Measurements from ENCODE around the gene SUSD2. TPM values are rescaled to one million over a fixed set of nuclear protein-coding genes. Genes with fewer than 3 reads are reported as not detected.
"Not testable (repeated sequence)": the region's sequence is repeated elsewhere in the genome, so short reads cannot be mapped to it uniquely, and the experiment has no call there.

Gene SUSD2
- polyA plus RNA-seq, 3 donors from 2014 or later, result 0.07 to 0.14 TPM; not detected in 1

DNA sequence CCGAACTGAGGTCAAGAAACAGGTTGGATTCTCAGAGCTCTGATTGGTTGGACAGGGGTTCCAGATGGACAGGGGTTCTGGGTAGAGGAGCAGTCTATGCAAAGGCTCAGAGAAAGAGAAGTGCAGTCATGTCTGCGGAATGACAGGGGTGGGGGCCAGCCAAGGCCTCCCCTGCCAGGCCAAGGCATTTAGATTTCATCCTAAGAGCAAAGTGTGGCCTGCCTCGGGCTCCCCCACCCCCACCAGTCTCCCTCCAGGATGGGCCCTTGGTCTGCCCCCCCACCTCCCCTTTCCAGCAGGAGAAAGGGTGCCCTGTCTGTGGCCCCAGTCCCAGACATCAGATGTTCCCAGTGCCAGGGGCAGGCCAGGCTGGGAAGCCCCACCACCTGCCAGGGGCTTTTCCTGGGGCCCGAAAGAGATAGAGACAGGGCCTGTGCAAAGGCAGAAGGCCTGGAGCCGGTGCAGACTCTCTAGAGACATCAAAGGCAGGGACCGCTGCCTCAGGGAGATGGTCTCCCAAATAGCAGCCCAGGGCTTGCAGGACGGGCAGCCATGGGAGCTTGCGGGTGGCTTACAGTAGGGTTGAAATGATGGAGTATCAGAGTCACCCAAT lies 9.4 kb downstream of the SUSD2 start:
- Mint-ChIP-seq H3K27me3 (ENCODE audit: low read depth in 3 of 3) (peaks cover 0 to 7% (median 0%) of the 10 kb centered on the region in 3 donors), H3K4me1 (no peaks in the 10 kb centered on the region), H3K36me3 (no peaks in the 10 kb centered on the region), H3K4me3 (no peak overlapping the region), H3K9me3 (no peaks in the 10 kb centered on the region), H3K27ac (no peak overlapping the region)
- DNase-seq, result no peak

DNA sequence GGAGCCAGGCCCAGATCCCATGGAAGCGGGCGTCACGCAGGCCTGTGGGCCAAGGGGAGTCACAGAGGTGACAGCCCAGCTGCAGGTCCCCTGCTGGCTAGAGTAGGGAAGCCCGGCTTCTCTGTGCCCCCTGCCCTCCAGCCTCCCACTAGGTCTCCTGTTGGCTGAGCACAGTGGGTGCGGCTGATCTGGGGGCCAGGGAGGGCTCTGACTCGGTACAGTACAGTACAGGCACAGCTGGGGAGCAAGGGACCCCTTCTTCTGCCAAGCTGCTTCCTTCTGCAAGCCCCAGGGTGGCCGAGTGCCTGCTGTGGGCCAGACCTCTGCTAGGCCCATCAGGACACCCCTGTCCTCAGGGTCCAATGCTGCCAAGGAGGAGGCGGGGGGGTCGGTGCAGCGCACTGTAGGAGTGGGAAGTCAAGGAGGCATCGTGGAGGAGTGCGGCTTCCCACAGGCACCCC lies 10.1 kb downstream of the SUSD2 start:
- no peaks in the 10 kb centered on the region for H3K36me3 Mint-ChIP-seq
- DNase-seq, result no peak
- no peaks in the 10 kb centered on the region for H3K9me3 Mint-ChIP-seq
- no peaks in the 10 kb centered on the region for H3K4me1 Mint-ChIP-seq
- H3K4me3 Mint-ChIP-seq, result no peak overlapping the region
- no peak overlapping the region for H3K27ac Mint-ChIP-seq
- peaks cover 0 to 7% (median 0%) of the 10 kb centered on the region in 3 donors for H3K27me3 Mint-ChIP-seq (ENCODE audit: low read depth in 3 of 3)

DNA sequence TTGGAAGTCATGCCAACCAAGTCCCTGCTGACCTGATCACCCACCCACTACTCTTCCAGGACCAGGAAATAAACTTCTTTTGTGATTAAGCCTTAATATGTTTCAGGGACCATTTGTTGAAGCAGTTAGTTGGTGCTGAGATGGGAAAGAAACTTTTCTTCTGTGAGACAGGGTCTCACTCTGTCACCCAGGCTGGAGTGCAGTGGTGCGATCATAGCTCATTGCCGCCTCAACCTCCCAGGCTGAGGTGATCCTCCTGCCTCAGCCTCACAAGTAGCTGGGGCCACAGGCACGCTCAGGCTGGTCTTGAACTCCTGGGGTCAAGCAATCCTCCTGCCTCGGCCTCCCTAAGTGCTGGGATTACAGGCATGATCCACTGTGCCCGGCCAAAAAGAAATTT lies 10.6 kb downstream of the SUSD2 start:
- H3K4me3 Mint-ChIP-seq, result no peak overlapping the region
- H3K36me3 Mint-ChIP-seq, result no peaks in the 10 kb centered on the region
- no peaks in the 10 kb centered on the region for H3K9me3 Mint-ChIP-seq
- H3K27ac Mint-ChIP-seq, result no peak overlapping the region
- H3K27me3 Mint-ChIP-seq (ENCODE audit: low read depth in 3 of 3), result peaks cover 0 to 7% (median 0%) of the 10 kb centered on the region in 3 donors
- DNase-seq, result no peak
- H3K4me1 Mint-ChIP-seq, result no peaks in the 10 kb centered on the region

DNA sequence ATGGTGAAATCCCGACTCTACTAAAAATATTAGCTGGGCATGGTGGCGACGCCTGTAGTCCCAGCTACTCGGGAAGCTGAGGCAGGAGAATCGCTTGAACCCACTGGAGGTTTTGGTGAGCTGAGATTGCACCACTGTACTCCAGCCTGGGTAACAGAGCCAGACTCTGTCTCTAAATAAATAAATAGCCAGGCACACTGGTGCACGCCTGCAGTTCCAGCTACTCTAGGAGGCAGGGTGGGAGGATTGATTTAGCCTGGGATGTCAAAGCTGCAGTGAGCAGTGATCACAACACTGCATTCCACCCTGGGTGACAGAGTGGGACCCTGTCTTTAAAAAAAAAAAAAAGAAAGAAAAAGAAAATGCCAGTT lies 17.4 kb downstream of the SUSD2 start:
- Mint-ChIP-seq H3K27ac (no peak overlapping the region), H3K4me3 (no peak overlapping the region), H3K27me3 (ENCODE audit: low read depth in 3 of 3) (peaks cover 3 to 11% (median 5%) of the 10 kb centered on the region in 3 donors), H3K36me3 (no peaks in the 10 kb centered on the region), H3K4me1 (no peaks in the 10 kb centered on the region), H3K9me3 (no peaks in the 10 kb centered on the region)
- DNase-seq, result no peak

DNA sequence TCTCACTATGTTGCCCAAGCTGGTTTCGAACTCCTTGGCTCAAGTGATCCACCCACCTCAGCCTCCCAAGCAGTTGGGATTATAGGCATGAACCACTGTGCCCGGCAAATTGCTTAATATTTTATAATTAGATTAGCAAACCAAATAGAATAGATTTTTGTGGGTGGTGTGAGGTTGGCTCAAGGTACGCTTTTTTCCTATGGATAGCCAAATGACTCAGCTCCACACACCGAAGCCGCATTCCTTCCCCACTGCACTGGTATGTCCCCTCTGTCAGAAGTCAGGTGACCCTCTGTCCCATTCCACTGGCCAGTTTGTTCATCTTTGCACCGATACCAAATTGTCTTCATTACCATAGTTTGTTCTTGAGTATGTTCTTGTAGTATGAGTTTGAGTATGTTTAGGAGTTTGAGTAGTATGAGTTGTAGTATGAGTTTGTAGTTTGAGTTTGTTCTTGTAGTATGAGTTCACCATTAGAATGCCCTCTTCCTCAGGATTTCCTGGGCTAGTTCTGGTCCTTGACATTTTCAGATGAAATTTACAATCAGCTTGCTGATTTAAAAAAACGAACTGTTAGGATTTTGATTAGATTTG lies 19.4 kb downstream of the SUSD2 start:
- Mint-ChIP-seq H3K27me3 (ENCODE audit: low read depth in 3 of 3) (peaks cover 3 to 11% (median 5%) of the 10 kb centered on the region in 3 donors), H3K4me3 (no peak overlapping the region), H3K9me3 (no peaks in the 10 kb centered on the region), H3K4me1 (no peaks in the 10 kb centered on the region), H3K27ac (no peak overlapping the region), H3K36me3 (no peaks in the 10 kb centered on the region)
- no peak for DNase-seq

DNA sequence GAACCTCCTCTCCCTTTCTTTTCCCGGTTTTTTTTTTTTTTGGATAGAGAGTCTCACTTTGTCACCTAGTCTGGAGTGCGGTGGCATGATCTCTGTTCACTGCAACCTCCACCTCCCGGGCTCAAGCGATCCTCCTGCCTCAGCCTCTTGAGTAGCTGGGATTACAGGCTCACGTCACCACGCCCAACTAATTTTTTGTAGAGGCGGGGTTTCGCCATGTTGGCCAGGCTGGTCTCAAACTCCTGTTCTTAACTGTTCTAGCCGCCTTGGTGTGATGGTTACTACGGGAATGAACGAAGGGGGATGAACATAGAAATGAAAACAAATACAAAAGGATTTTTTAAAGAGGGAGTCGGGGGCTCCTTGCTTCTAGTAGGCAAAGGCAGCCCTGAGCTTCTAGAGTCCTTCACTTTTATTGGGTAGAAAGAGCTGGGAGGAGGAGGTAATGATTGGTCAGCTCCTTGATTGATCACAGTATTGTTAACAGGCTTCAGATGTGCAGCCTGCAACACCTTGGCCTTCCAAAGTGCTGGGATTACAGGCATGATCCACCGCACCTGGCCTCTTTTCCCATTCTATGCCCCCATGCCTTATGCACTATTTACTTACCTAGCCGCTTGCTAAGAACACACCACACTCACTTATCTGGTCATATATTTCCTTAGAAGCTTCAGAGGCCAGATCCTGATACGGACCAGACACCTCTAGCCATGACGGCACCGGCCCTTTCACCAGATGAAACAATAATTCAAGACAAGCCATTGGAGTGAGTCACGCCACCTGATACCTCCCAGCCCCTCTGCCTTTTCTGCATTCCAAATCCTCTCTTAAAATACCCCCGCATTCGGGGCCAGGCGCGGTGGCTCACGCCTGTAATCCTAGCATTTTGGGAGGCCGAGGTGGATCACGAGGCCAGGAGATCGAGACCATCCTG lies 20.7 kb downstream of the SUSD2 start:
- H3K27me3 Mint-ChIP-seq (ENCODE audit: low read depth in 3 of 3), result peaks cover 3 to 11% (median 5%) of the 10 kb centered on the region in 3 donors
- no peaks in the 10 kb centered on the region for H3K4me1 Mint-ChIP-seq
- peak overlapping the region in 1 of 6 donors; percentile 23 for H3K27ac Mint-ChIP-seq
- no peaks in the 10 kb centered on the region for H3K9me3 Mint-ChIP-seq
- H3K4me3 Mint-ChIP-seq, result no peak overlapping the region
- H3K36me3 Mint-ChIP-seq, result no peaks in the 10 kb centered on the region
- DNase-seq, result no peak

DNA sequence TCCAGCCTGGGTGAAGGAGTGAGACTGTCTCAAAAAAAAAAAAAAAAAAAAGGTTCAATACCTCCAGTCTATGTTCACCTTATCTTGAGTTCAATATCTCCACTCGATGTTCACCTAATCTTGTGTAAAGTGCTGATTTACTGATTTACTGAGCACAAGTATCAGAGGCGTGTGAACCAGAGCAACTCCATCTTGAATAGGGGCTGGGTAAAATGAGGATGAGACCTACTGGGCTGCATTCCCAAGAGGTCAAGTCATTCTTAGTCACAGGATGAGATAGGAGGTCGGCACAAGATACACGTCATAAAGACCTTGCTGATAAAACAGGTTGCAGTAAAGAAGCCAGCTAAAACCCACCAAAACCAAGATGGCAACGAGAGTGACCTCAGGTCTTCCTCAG lies 22.6 kb downstream of the SUSD2 start:
- not testable (repeated sequence) for DNase-seq, H3K9me3 Mint-ChIP-seq, H3K4me1 Mint-ChIP-seq, H3K27ac Mint-ChIP-seq, H3K4me3 Mint-ChIP-seq, H3K36me3 Mint-ChIP-seq
- H3K27me3 Mint-ChIP-seq (ENCODE audit: low read depth in 3 of 3), result peaks cover 3 to 11% (median 5%) of the 10 kb centered on the region in 3 donors

DNA sequence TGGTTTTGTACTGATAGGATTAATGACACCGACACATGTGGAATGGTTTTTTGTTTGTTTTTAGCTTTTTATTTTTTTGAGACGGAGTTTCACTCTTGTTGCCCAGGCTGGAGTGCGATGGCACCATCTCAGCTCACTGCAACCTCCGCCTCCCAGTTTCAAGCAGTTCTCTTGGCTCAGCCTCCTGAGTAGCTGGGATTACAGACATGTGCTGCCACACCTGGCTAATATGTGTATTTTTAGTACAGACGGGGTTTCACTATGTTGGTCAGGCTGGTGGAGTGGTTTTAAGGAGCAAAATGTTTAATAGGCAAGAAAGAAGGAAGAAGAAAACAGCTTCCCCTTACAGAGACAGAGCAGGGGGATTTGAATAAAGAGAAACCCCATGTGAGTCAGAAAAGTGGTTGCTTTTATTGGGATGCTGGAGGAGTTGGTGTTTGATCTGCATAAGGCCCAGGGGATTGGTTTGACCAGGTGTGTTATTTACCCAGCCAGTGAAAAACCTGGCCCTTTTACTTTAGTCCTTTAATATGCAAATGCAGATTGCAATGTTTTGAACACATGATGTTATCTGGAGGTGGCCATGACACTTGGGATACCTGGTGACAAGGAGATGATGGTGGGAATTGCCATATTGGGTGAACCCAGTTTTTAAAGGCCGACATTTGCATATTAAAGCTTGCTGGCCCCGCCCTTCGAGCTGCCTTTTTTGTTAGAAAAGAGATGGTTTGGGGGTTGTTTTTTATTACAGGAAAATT lies 24.3 kb downstream of the SUSD2 start:
- Mint-ChIP-seq H3K27me3 (ENCODE audit: low read depth in 3 of 3) (peaks cover 3 to 7% (median 5%) of the 10 kb centered on the region in 3 donors), H3K4me1 (no peaks in the 10 kb centered on the region), H3K9me3 (no peaks in the 10 kb centered on the region), H3K4me3 (no peak overlapping the region), H3K27ac (no peak overlapping the region), H3K36me3 (no peaks in the 10 kb centered on the region)
- no peak for DNase-seq

DNA sequence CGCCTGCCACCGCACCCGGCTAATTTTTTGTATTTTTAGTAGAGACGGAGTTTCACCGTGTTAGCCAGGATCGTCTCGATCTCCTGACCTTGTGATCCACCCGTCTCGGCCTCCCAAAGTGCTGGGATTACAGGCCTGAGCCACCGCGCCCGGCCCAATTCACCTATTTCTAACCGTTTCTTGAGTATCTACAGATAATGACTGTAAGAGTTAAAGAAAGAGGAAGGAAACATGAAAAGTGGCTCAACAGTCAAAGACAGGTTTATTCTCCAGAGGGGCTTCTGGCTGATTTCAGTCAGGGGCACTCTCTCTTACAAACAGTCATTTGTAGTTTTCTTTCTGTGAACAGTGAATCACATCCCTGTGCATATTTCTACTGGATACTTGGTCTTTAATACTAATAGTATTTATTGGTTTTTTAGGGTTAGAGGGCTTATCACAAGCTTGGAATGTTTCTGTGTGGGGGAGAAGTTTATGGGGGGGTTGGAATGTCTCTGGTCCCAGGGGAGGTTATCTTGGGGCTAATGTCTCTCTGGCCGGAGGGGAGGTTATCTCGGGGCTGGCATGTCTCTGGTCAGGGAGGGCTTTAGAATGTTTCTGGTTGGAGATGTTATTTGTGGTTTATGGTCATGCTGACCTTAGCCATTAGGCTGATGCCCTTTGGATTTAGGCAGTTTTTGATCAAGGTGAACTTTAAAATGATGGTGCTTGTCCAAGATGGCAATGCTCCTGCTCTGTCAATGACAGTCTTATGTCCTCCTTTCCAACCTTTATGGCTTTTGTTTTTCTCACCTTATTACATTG lies 25.4 kb downstream of the SUSD2 start:
- not testable (repeated sequence) for H3K4me1 Mint-ChIP-seq; H3K27me3 Mint-ChIP-seq (ENCODE audit: low read depth in 3 of 3); DNase-seq; H3K27ac Mint-ChIP-seq; H3K9me3 Mint-ChIP-seq; H3K4me3 Mint-ChIP-seq; H3K36me3 Mint-ChIP-seq

DNA sequence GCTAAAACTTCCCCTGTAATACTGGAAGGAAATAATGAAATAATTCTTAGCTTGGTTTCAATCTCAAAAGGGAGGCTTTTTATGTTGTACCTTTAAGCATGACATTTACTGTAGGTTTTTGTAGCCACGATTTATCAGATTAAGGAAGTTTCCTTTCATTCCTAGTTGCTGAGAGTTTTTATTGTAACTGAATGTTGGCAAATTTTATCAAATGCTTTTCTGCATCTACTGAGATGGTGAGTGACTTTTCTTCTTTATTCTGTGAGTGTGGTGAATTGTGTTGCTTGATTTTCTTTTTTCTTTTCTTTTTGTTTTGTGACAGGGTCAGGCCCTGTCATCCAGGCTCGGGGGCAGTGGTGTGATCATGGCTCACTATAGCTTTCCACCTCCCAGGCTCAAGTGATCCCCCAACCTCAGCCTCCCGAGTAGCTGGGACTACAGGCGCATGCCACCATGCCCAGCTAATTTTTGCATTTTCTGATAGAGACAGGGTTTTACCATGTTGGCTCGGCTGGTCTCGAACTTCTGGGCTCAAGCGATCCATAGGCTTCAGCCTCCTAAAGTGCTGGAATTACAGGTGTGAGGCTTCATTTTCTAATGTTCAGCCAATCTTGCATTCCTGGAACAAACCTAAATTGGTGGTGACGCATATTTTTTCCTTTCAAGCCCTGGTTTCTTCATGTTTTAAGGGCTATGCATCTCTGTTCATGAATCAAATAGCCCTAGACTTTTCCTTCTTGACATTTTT lies 26.2 kb downstream of the SUSD2 start:
- no peak overlapping the region for H3K27ac Mint-ChIP-seq
- H3K36me3 Mint-ChIP-seq, result no peaks in the 10 kb centered on the region
- no peak for DNase-seq
- no peak overlapping the region for H3K4me3 Mint-ChIP-seq
- H3K9me3 Mint-ChIP-seq, result no peaks in the 10 kb centered on the region
- no peaks in the 10 kb centered on the region for H3K4me1 Mint-ChIP-seq
- peaks cover 0 to 5% (median 0%) of the 10 kb centered on the region in 3 donors for H3K27me3 Mint-ChIP-seq (ENCODE audit: low read depth in 3 of 3)

DNA sequence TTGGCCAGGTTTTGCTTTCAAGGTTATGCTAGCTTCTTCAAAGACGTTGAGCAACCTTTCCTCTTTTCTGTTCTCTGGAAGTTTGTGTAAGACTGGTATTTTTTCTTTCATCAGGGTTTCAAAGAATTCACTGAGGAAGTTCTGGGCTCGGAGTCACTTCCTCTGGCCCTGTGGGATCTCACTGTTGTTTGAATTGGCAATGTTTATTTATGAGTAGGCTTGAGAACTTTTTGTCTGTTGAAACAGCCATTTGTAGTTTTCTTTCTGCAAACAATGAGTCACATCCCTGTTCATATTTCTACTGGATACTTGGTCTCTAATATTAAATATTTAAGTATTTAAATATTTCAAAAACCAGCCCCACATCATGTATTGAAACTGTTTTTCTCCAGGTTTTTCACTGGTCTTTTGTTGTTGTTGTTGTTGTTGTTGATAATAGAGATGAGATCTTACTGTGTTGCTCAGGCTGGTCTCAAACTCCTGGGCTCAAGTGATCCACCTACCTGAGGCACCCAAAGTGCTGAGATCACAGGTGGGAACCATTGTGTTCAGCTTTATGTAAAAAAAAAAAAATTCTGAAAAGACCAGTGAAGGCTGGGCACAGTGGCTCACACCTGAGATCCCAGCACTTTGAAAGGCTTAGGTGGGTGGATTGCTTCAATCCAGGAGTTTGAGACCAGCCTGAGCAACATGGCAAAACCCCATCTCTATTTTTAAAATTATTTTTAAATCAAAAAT lies 26.9 kb downstream of the SUSD2 start:
- Mint-ChIP-seq H3K9me3 (no peaks in the 10 kb centered on the region), H3K36me3 (no peaks in the 10 kb centered on the region), H3K4me1 (no peaks in the 10 kb centered on the region), H3K4me3 (no peak overlapping the region), H3K27me3 (ENCODE audit: low read depth in 3 of 3) (peaks cover 0 to 2% (median 0%) of the 10 kb centered on the region in 3 donors), H3K27ac (no peak overlapping the region)
- no peak for DNase-seq

DNA sequence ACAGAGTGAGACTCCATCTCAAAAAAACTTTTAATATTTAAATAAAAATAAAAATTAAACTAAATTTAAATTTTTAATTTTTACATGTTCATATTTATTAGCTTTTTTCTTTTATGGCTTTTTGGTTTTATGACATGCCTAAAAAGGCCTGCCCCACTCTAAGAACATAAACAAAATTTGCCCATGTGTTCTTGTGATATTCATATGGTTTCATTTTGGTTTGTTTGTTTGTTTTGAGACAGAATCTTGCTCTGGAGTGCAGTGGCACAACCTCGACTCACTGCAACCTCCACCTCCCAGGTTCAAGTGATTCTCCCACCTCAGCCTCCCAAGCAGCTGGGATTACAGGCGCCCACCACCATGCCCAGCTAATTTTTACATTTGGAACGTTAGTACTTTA lies 27.7 kb downstream of the SUSD2 start:
- DNase-seq, result no peak
- H3K4me3 Mint-ChIP-seq, result no peak overlapping the region
- peaks cover 0 to 2% (median 0%) of the 10 kb centered on the region in 3 donors for H3K27me3 Mint-ChIP-seq (ENCODE audit: low read depth in 3 of 3)
- no peaks in the 10 kb centered on the region for H3K9me3 Mint-ChIP-seq
- H3K4me1 Mint-ChIP-seq, result no peaks in the 10 kb centered on the region
- H3K36me3 Mint-ChIP-seq, result no peaks in the 10 kb centered on the region
- H3K27ac Mint-ChIP-seq, result no peak overlapping the region
